Caki2 (cell line): ENCODE measurements around the gene GGTLC2. TPM values are rescaled to one million over a fixed set of nuclear protein-coding genes. Genes with fewer than 3 reads are reported as not detected.

Experiments
- DNase-seq: peaks from one replicate; pipeline ENCODE4 v3.0.0-alpha.2; 2015; ENCODE audit warnings: low read depth
- in situ Hi-C: cut with HindIII; loops from 2 replicates; pipeline ENCODE4 v1.10.0; 2016; ENCODE audit warnings: low sequenced_read_pairs, low pct_unique_long_range_greater_than_20kb, mixed read lengths
- total RNA-seq: library from RNA; depleted of rRNA; stranded (reverse); fragments of >200 nt; shearing (Covaris generic); gene quantifications from 2 replicates; pipeline ENCODE4 v1.2.3, GENCODE V29; 2014; ENCODE audit warnings: low replicate concordance

GGTLC2 gene
- total RNA-seq, 1 experiment from 2014 or later: 1.8 TPM

DNA sequence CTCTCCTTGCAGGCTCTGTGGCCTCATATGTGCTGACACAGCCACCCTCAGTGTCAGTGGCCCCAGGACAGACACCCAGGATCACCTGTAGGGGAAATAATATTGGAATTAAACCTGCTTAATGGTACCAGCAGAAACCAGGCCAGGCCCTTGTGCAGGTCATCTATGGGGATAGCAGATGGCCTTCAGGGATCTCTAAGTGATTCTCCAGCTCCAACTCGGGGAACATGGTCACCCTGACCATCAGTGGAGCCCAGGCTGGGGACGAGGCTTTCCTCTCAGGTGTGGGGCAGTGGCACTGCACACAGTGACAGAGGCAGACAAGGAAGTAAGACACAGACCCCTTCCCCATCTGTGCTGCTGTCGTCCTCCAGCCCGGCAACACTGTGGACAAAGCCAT lies 16.9 kb downstream of the GGTLC2 start:
- no peak for DNase-seq
- in situ Hi-C loops: no loop called here

DNA sequence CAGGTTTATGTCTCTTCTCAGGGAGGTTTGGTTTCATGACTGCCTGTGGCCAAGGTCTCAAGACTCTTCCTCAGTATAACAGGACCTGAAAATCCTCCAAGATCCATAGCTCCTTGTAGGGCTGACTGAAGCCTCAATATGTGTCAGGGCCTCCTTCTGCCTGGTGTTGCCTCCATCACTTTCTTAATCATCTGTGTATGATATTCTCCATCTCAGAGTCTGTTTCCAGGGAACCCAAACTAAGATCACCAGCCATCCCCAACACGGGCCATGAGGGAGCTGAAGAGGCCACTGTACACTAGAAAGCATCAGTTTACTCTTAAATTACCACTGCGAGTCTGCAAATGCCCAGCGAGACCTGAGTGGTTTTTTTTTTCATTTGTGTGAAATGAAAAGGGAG lies 17.7 kb downstream of the GGTLC2 start:
- in situ Hi-C loops: no loop called here

GRCh38 chr22:22663861-22664800 lies 19.7 kb downstream of the GGTLC2 start:
- in situ Hi-C loops: no loop called here

More for the DNA sequence above, 17.7 kb downstream of the GGTLC2 start:
- no peak for DNase-seq

DNA sequence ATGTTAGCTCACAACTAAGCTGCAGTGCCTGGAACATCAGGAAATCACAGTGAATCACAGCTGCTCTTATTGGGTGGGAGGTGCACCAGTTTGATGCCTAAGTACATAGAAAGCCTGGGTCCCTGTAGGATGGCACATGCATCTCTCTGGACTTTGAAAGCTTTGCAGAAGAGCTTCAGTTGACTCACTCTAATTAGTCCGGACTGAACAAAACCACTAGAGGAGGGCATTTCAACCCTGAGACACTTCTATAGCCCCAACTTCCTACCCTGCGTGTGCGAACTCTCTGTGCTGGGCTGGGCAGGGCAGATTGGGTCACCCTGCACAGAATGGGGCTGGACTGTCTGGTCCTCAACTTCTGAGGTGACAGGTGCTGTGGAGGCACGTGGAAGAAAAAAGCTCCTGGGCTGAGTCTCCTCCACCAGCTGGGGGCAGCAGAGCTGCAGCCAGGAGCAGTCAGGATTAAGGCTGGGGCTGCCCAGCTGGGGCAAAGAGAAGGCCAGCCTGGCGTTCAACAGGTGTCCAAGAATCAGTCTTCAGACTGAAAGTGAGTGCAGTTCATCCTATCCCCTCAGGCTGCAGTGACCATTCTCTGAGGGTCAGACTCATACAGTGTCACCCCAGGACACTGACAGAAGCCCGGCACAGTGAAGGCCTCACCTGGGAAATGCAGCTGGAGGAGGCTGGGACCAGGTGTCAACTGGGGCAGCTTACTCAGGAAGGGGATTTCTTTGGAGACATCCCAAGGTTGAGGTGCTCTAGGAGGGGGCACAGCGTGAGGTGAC lies 22.1 kb downstream of the GGTLC2 start:
- in situ Hi-C loops: no loop called here
- DNase-seq: peak; percentile 58

More at GRCh38 chr22:22663861-22664800, 19.7 kb downstream of the GGTLC2 start:
- DNase-seq: no peak

DNA sequence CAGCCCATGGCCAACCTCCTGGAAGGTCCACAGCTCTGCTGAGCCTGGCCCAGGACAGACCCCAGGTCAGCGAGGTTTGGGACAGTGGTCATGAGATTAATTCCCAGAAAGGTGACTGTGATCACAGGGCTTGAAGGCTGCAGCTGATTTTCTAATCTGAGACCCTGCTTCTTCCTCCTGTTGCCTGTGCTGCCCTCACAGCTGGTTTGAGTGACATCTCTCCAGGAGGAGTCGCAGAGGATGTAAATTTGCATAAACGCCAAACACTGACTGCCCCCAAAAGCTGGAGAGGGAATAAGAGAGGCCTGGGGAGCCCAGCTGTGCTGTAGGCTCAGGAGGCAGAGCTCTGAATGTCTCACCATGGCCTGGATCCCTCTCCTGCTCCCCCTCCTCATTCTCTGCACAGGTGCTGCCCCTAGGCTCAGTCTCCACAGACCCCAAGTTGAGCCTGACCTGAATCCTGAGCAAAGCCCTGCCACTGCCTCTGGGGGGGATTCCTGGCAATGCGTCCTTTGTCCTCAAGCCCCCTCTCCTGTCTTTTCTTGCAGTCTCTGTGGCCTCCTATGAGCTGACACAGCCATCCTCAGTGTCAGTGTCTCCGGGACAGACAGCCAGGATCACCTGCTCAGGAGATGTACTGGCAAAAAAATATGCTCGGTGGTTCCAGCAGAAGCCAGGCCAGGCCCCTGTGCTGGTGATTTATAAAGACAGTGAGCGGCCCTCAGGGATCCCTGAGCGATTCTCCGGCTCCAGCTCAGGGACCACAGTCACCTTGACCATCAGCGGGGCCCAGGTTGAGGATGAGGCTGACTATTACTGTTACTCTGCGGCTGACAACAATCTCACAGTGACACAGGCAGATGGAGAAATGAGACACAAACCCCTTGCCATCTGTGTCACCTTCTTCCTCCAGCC lies 23.8 kb downstream of the GGTLC2 start:
- in situ Hi-C loops: no loop called here
- no peak for DNase-seq

DNA sequence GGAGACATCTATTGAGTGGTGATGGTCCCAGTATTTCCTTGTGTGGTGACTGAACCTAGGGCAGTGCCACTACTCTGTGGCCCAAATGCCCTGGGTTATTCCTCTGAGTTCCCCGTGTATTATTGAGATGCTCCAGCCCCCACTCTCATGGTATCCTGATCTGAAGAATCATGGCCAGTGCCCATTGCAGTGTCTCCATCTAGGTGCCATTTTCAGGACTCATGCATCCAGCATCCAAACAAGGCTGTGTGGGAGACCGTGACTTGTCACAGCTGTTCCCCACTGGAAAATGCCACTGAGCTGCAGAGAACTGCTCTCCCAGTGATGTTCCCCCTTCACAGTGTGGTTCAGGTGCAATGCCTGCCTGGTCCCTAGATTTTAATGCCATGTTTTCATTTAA lies 24.7 kb downstream of the GGTLC2 start:
- no peak for DNase-seq
- in situ Hi-C loops: no loop called here

- in situ Hi-C loops: no loop called here
- no peak for DNase-seq
Measured at GRCh38 chr22:22670076-22670795, 25.8 kb downstream of the GGTLC2 start.

DNA sequence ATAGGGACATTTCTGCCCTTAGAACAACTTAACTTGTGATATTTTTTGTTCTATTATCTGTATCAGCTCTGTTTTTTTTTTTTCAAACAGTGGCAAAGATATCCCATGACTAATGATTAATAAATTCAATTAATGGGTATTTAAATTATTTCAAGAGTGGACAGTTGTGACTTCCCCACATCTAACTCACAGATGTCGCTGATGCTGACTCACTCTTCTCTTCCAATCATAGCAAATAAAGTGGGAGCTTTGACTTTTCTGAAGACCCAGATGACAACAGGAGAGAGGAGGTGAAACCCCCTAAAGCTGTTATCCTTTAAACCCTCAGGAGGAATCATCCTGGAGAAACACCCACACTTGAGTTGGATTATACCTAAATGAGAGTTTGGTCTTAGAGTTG lies 27.1 kb downstream of the GGTLC2 start:
- in situ Hi-C loops: no loop called here
- no peak for DNase-seq

- in situ Hi-C loops: no loop called here
- no peak for DNase-seq
Measured at GRCh38 chr22:22673099-22673498, 28.7 kb downstream of the GGTLC2 start.

DNA sequence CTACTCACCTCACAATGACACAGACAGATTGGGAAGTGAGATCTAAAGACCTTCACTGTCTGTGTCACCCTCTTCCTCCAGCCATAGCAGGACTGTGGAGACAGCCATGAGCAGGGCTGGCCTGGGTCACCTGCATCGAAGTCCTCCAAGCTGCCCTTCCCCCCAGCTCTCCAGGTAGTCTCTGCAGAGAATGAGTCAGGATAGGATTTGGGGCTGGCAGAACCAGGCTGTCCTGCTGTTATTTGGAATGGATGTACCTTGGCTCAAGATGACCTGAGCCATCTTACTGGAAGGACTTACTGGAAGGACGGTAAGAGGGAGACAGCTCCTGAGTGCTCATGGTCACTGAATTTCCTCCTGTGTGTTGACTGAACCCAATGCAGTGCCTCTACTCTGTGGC lies 29.2 kb downstream of the GGTLC2 start:
- in situ Hi-C loops: no loop called here
- DNase-seq: no peak

DNA sequence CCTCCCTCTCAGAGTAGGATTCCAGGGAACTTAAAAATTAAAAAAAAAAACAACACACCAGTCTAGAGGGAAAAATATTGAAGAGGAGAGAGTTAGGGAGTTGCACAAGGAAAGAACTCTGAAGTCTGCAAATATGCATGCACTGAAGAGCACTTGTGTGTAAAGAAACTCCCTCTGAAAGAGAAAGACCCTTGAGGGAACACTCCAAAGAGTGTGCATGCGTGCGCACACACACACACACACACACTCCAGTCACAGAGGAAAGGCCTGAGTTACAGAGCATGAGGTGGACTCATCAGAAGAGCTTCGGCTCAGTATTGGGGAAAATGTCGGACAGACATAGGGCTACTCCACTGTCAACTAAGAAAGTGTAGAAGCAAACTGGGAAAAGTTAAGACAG lies 30.1 kb downstream of the GGTLC2 start:
- DNase-seq: no peak
- in situ Hi-C loops: no loop called here

DNA sequence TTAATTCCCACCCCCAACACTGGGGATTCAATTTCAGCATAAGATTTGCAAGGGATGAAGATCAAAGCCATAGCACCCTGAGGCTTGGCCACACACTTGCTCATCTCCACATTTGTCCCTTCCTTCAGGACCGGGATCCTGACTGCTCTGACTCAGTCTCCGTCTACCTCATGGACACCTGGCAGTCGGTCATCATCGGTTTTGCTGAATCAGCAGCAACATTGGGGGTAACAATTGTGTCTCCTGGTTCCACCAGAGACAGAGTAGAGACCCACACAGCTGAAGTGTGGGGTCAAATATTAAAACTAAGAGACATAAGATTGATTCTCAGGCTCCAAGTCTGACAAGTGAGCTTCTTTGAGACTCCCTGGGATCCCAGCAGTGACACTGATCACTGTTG lies 34.6 kb downstream of the GGTLC2 start:
- in situ Hi-C loops: no loop called here
- DNase-seq: no peak

GRCh38 chr22:22680396-22680795 lies 36.0 kb downstream of the GGTLC2 start:
- in situ Hi-C loops: no loop called here

GRCh38 chr22:22681221-22681739 lies 36.9 kb downstream of the GGTLC2 start:
- in situ Hi-C loops: no loop called here
- DNase-seq: peak; percentile 79

More at GRCh38 chr22:22680396-22680795, 36.0 kb downstream of the GGTLC2 start:
- no peak for DNase-seq

DNA sequence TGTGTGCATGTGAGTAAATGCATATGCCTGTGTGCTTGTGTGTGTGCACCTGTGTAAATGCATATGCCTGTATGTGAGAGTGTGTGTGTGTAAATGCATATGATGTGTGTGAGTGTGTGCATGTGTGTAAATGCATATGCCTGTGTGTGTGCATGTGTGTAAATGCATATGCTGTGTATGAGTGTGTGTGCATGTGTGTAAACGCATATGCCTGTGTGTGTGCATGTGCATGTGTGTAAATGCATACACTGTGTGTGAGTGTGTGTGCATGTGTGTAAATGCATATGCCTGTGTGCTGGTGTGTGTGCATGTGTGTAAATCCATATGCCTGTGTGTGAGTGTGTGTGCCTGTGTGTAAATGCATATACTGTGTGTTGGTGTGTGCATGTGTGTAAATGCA lies 37.8 kb downstream of the GGTLC2 start:
- in situ Hi-C loops: no loop called here

DNA sequence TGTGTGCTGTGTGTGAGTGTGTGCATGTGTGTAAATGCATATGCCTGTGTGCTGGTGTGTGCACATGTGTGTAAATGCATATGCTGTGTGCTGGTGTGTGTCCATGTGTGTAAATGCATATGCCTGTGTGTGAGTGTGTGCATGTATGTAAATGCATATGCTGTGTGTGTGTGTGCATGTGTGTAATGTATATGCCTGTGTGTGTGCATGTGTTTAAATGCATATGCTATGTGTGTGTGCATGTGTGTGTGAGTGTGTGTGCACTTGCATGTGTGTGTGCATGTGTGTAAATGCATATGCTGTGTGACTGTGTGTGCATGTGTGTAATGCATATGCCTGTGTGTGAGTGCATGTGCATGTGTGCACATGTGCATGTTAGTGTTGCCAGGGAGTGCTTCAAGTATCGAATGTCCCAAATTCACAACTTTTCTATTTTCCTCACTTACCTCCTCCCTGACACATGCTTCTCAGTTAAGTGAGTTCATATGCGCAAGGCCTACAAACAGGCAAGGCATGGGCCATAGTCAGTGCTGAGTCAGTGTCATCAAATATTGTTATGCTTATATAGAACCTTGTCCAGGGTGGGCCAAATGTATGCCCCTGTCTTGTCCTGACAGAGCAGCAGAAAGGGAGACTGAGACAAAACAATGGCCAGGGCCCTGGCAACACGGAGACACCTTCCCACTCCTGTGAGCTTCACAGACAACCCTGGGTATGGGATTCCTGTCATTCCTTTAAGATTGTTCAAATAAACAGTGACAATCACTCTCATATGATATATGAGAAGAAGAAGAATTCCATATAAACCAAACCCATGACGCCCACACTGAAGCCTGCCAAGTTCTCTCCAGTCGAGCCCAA lies 38.6 kb downstream of the GGTLC2 start:
- peak; percentile 73 for DNase-seq
- in situ Hi-C loops: no loop called here

More for the DNA sequence above, 37.8 kb downstream of the GGTLC2 start:
- no peak for DNase-seq
